GM19193 (cell line): ENCODE measurements around the gene DCLK2.

Source experiments
- POLR2A ChIP-seq: IDR thresholded peaks from 4 replicates; pipeline ENCODE4 v1.6.1; 2011; ENCODE audit not compliant: insufficient read depth, insufficient read length; ENCODE audit errors: extremely low read depth

The DCLK2 gene

GRCh38 chr4:150299816-150300215, 221.6 kb downstream of the DCLK2 start:
- no peak for TF ChIP-seq POLR2A

- TF ChIP-seq POLR2A = no peak
These were observed 224.3 kb downstream of the DCLK2 start for GRCh38 chr4:150302553-150302952.

DNA sequence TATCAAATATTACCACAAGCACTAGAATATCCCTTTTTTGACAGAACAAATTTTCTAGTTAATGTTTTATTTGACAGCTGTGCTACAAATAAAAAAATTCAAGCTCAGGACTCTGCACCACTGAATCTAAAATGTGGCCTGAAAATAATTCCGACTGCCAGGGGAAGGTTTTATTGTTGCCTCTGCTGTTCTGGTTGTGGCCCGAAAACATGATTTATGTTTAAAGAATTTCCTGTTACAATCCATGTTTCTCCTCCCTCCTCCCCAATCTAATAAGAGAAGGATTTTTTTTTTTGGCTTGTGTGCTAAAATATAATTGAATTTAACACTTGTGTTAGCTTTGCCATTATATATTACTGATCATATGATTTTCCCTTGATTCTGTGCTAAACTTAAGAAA, 227.8 kb downstream of the DCLK2 start:
- no peak for TF ChIP-seq POLR2A

DNA sequence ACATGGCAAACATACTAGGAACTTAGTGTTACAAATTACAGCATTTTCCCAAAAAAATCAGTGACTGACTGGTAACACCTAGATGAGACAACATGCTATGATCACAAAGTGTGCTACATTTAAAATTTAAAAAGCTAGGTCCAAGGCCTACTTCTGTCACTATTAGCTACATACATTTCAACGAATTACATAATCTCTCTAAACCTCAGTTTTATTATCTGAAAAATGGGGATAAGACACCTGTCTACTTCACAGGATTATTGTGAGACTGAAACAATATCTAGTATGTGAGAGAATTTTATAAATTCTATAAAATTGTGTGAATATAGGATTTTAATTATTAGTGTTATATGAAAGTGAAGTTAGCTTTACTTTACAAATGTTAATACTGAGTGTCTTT, 228.5 kb downstream of the DCLK2 start:
- TF ChIP-seq POLR2A = no peak
